HS-5 (cell line): ENCODE data around the gene ATG7.
A peak's percentile ranks its signal among the peaks of the same experiment; 100 is the strongest.
"Not testable (repeated sequence)": the region's sequence is repeated elsewhere in the genome, so short reads cannot be mapped to it uniquely, and the experiment has no call there.

Experiments
- DNase-seq: peaks from one replicate; pipeline ENCODE4 v3.0.0-alpha.2; 2012; ENCODE audit warnings: low read depth

The ATG7 gene

GRCh38 chr3:11568503-11569155 lies 296.4 kb downstream of the ATG7 start:
- DNase-seq = peak; percentile 71

GRCh38 chr3:11569156-11569741 lies 297.1 kb downstream of the ATG7 start:
- no peak for DNase-seq

- no peak for DNase-seq
Observed at GRCh38 chr3:11570251-11570650, 298.1 kb downstream of the ATG7 start.

- DNase-seq = no peak
Observed at GRCh38 chr3:11570789-11571495, 298.7 kb downstream of the ATG7 start.

- DNase-seq = not testable (repeated sequence)
Observed at GRCh38 chr3:11572660-11573059, 300.5 kb downstream of the ATG7 start.

- DNase-seq = no peak
Observed at GRCh38 chr3:11574981-11575669, 302.9 kb downstream of the ATG7 start.

GRCh38 chr3:11575677-11576076 lies 303.5 kb downstream of the ATG7 start:
- no peak for DNase-seq

GRCh38 chr3:11576453-11576852 lies 304.3 kb downstream of the ATG7 start:
- DNase-seq = no peak

- DNase-seq = no peak
Observed at GRCh38 chr3:11578169-11578568, 306.0 kb downstream of the ATG7 start.

- DNase-seq = no peak
Observed at GRCh38 chr3:11580645-11581044, 308.4 kb downstream of the ATG7 start.

GRCh38 chr3:11581237-11582190 lies 309.3 kb downstream of the ATG7 start:
- no peak for DNase-seq

- no peak for DNase-seq
Observed at GRCh38 chr3:11582191-11582968, 310.2 kb downstream of the ATG7 start.

GRCh38 chr3:11583235-11583634 lies 311.0 kb downstream of the ATG7 start:
- no peak for DNase-seq

GRCh38 chr3:11583638-11584046 lies 311.4 kb downstream of the ATG7 start:
- DNase-seq = no peak

GRCh38 chr3:11584570-11584969 lies 312.4 kb downstream of the ATG7 start:
- DNase-seq = no peak

GRCh38 chr3:11587766-11588165 lies 315.6 kb downstream of the ATG7 start:
- DNase-seq = no peak

GRCh38 chr3:11588338-11588737 lies 316.1 kb downstream of the ATG7 start:
- DNase-seq = no peak

- no peak for DNase-seq
Observed at GRCh38 chr3:11588755-11589154, 316.6 kb downstream of the ATG7 start.

GRCh38 chr3:11589706-11590105 lies 317.5 kb downstream of the ATG7 start:
- no peak for DNase-seq

GRCh38 chr3:11591002-11591355 lies 318.8 kb downstream of the ATG7 start:
- no peak for DNase-seq
